CD8-positive, alpha-beta memory T cell (primary cell): ENCODE measurements around the gene RAB5A. TPM values are rescaled to one million over a fixed set of nuclear protein-coding genes. Genes with fewer than 3 reads are reported as not detected.

Experiments
- CTCF ChIA-PET: fragments of 350-600 bp; sonication (Branson Sonifier 250); formaldehyde crosslinking; loops from one replicate; lab custom pipeline; 2021; ENCODE audit warnings: antibody characterized with exemption; lab: Charles Lee
- POLR2A ChIA-PET: fragments of 350-600 bp; sonication (Branson Sonifier 250); formaldehyde crosslinking; loops from one replicate; lab custom pipeline; 2021; ENCODE audit warnings: antibody characterized with exemption; lab: Charles Lee
- DNase-seq, 5 donors: peaks; one replicate each; pipeline versions ENCODE4 v3.0.0 to v3.0.0-alpha.2; 2020 to 2022; ENCODE audit warnings: mixed read lengths in 1 of 5
- H3K27ac ChIP-seq: one replicate; pipeline ENCODE4 v1.7.0; 2013; ENCODE audit warnings: low read depth, mild to moderate bottlenecking, low read length, moderate library complexity
- H3K27me3 ChIP-seq: 2 replicates; pipeline ENCODE4 v1.7.0; 2013; ENCODE audit warnings: low read length, mild to moderate bottlenecking; ENCODE audit not compliant: insufficient read depth, poor library complexity, severe bottlenecking
- H3K36me3 ChIP-seq: 2 replicates; pipeline ENCODE4 v1.7.0; 2013; ENCODE audit warnings: mild to moderate bottlenecking, low read length, moderate library complexity; ENCODE audit not compliant: insufficient read depth
- H3K4me1 ChIP-seq: 2 replicates; pipeline ENCODE4 v1.7.0; 2013; ENCODE audit warnings: mild to moderate bottlenecking, low read length, moderate library complexity; ENCODE audit not compliant: insufficient read depth
- H3K4me3 ChIP-seq: 2 replicates; pipeline ENCODE4 v1.7.0; 2013; ENCODE audit warnings: mild to moderate bottlenecking, low read length
- H3K9me3 ChIP-seq: 2 replicates; pipeline ENCODE4 v1.7.0; 2013; ENCODE audit warnings: mild to moderate bottlenecking, low read length
- H3K27ac Mint-ChIP-seq, 8 donors: one replicate each; pipeline ENCODE4 v1.8.0; 2020 to 2021; ENCODE audit warnings: mixed read lengths in 8 of 8, mild to moderate bottlenecking in 6 of 8, inconsistent platforms in 3 of 8, moderate library complexity in 3 of 8
- H3K27me3 Mint-ChIP-seq, 2 donors: one replicate each; pipeline ENCODE4 v1.8.0; 2020 to 2021; ENCODE audit warnings: mixed read lengths in 2 of 2, mild to moderate bottlenecking in 1 of 2, moderate library complexity in 1 of 2
- H3K36me3 Mint-ChIP-seq, 3 donors: one replicate each; pipeline ENCODE4 v1.8.0; 2020 to 2021; ENCODE audit warnings: mixed read lengths in 3 of 3, inconsistent platforms in 1 of 3, mild to moderate bottlenecking in 1 of 3
- H3K4me1 Mint-ChIP-seq, 3 donors: one replicate each; pipeline ENCODE4 v1.8.0; 2020 to 2021; ENCODE audit warnings: mixed read lengths in 3 of 3, inconsistent platforms in 1 of 3, mild to moderate bottlenecking in 1 of 3
- H3K4me3 Mint-ChIP-seq, 7 donors: one replicate each; pipeline ENCODE4 v1.8.0; 2020 to 2021; ENCODE audit warnings: mixed read lengths in 7 of 7, mild to moderate bottlenecking in 6 of 7, moderate library complexity in 4 of 7, inconsistent platforms in 2 of 7
- H3K9me3 Mint-ChIP-seq, 5 donors: one replicate each; pipeline ENCODE4 v1.8.0; 2020 to 2022; ENCODE audit warnings: mixed read lengths in 5 of 5, mild to moderate bottlenecking in 3 of 5, moderate library complexity in 2 of 5, inconsistent platforms in 1 of 5
- polyA plus RNA-seq: library from polyadenylated mRNA; unstranded; fragments of 300-500 nt; fragmentation: Illumina TruSeq; gene quantifications from one replicate; pipeline ENCODE4 v1.2.3, GENCODE V29; 2021
- total RNA-seq, 2 experiments: library from RNA; stranded (reverse); gene quantifications; one replicate each; pipeline ENCODE4 v1.2.3, GENCODE V29; 2021

The RAB5A gene
- total and polyA plus RNA-seq, 3 experiments from 2014 or later: 46.4 to 75.3 (median 68.6) TPM

DNA sequence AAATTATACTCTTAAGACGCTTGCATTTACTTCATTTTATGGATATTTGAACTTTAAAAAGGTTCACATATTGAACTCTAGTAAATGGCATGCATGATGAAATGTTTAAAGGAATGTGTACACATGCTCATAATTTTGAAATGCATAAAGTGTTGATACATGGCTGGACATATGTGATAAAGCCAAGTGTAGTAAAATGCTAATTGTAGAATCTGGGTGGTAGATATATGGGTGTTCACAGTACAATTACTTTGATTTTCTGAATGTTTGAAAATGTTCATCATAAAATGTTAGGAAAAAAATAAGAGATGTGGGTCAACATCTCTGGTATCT, 8.6 kb upstream of the RAB5A start:
- Histone ChIP-seq H3K27ac (no peak overlapping the region), H3K36me3 (no peaks in the 10 kb centered on the region), H3K4me1 (no peaks in the 10 kb centered on the region), H3K27me3 (no peaks in the 10 kb centered on the region), H3K4me3 (no peak overlapping the region), H3K9me3 (no peaks in the 10 kb centered on the region)
- ChIA-PET POLR2A (no interaction called here), CTCF (no interaction called here)
- H3K27me3 Mint-ChIP-seq: peaks cover 10 to 13% of the 10 kb centered on the region in 2 donors
- H3K4me1 Mint-ChIP-seq: no peaks in the 10 kb centered on the region
- no peak overlapping the region for H3K4me3 Mint-ChIP-seq
- no peak for DNase-seq
- H3K9me3 Mint-ChIP-seq: peaks cover 0 to 1% (median 0%) of the 10 kb centered on the region in 5 donors
- H3K27ac Mint-ChIP-seq: no peak overlapping the region
- H3K36me3 Mint-ChIP-seq: peaks cover 0 to 10% (median 0%) of the 10 kb centered on the region in 3 donors

DNA sequence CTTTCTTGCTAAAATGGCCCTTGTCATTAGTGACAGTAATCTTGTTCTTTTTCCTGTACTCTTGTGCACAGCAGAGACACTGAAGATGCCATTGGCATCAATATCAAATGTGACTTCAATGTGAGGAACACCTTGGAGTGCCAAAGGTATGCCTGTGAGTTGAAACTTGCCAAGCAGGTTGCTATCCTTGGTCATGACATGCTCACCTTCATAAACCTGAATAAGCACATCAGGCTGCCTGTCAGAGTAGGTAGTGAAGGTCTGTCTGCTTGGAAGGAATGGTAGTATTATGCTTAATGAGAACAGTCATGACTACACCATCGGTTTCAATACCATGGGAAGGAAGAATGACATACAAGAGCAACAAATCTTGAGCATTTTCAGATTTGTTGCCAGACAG, 6.3 kb upstream of the RAB5A start:
- Histone ChIP-seq H3K9me3 (no peaks in the 10 kb centered on the region), H3K4me1 (peaks cover 2% of the 10 kb centered on the region), H3K36me3 (no peaks in the 10 kb centered on the region), H3K27me3 (no peaks in the 10 kb centered on the region), H3K4me3 (no peak overlapping the region), H3K27ac (no peak overlapping the region)
- peaks cover 2 to 5% of the 10 kb centered on the region in 2 donors for H3K27me3 Mint-ChIP-seq
- H3K9me3 Mint-ChIP-seq: peaks cover 0 to 1% (median 0%) of the 10 kb centered on the region in 5 donors
- H3K4me3 Mint-ChIP-seq: no peak overlapping the region
- no peak for DNase-seq
- ChIA-PET CTCF (no interaction called here), POLR2A (no interaction called here)
- peaks cover 5 to 14% (median 8%) of the 10 kb centered on the region in 3 donors for H3K4me1 Mint-ChIP-seq
- H3K27ac Mint-ChIP-seq: no peak overlapping the region
- H3K36me3 Mint-ChIP-seq: peaks cover 0 to 10% (median 0%) of the 10 kb centered on the region in 3 donors

DNA sequence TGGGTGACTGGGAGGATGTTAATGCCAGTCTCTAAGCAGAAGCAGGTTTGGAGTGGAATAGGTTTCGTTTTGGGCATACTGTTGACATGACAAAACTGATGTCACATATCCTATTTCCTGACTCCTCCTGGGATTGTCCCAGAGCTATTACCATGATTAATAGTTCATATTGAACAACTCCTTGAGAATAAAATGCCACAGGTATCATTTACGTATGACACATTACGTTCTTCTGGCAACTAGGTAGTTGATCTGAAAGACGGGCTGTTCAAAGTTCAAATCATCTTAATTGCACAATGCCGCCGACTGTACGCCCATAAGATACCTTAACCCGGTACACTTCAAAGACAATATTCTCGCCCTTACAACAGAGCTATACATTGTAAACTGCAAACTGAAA, 1.4 kb upstream of the RAB5A start:
- Mint-ChIP-seq H3K27me3 (no peaks in the 10 kb centered on the region), H3K36me3 (peaks cover 0 to 26% (median 0%) of the 10 kb centered on the region in 3 donors), H3K4me3 (peak overlapping the region; percentile 78 to 98 (median 98)), H3K27ac (peak overlapping the region; percentile 64 to 100 (median 97)), H3K4me1 (peaks cover 36 to 53% (median 52%) of the 10 kb centered on the region in 3 donors), H3K9me3 (no peaks in the 10 kb centered on the region)
- no peak for DNase-seq
- H3K4me1 ChIP-seq: peaks cover 32% of the 10 kb centered on the region
- CTCF ChIA-PET: no interaction called here
- POLR2A ChIA-PET: interaction anchor here (1.2 kb wide), 1 partner anchor 241 kb away, joined by 5 read pairs; the partner anchor contains the start of gene SGO1
- no peaks in the 10 kb centered on the region for H3K9me3 ChIP-seq
- no peaks in the 10 kb centered on the region for H3K27me3 ChIP-seq
- peak overlapping the region; percentile 98 for H3K27ac ChIP-seq
- peak overlapping the region; percentile 74 for H3K4me3 ChIP-seq
- no peaks in the 10 kb centered on the region for H3K36me3 ChIP-seq

DNA sequence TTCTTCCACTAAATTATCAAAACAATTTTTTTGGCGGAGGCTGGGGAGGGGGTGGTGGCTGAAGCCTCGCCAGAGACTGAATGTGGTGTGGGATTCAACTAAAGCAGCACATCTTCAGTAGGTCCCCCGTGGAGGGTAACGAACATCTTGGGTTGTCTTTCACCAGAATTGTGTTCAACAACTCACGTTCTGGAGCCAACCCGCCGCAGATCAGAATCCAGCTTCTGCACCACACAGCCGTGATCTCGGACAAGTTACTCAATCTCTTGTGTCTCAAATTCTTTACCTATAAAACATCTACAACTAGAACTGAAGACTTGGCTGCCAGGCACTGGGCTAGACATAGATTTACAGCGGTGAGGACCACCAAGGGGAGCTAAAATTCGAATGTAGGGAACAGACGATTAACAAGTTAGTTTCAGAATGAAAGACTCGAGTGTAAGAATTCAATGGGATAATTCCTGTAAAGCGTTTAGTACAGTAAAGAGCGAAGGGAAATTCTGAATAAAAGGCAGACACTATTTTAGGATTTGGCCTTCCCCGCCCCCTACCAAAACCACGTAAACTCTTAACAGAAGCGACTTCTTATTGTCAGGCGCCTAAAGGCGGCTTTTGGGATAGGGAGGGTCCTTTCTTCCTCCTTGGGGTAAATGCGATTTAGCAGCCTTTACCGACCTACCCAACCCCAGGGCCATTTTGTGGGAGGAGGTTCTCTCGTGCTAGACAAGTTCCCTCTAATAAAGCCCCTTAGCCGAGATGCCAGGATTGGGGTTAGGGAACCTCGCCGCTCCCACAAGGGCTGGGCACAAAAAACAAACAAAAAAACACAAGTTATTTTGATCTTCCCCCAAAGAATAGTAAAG, 697 bp upstream of the RAB5A start:
- no peaks in the 10 kb centered on the region for H3K27me3 Mint-ChIP-seq
- Histone ChIP-seq H3K36me3 (no peaks in the 10 kb centered on the region), H3K4me1 (peaks cover 35% of the 10 kb centered on the region), H3K27ac (peak overlapping the region; percentile 98), H3K27me3 (no peaks in the 10 kb centered on the region), H3K4me3 (peak overlapping the region; percentile 74), H3K9me3 (no peaks in the 10 kb centered on the region)
- no peaks in the 10 kb centered on the region for H3K9me3 Mint-ChIP-seq
- POLR2A ChIA-PET: interaction anchor here (1.2 kb wide), 1 partner anchor 240 kb away, joined by 5 read pairs; the partner anchor contains the start of gene SGO1
- CTCF ChIA-PET: no interaction called here
- peak overlapping the region; percentile 91 to 100 (median 98) for H3K27ac Mint-ChIP-seq
- peaks cover 0 to 32% (median 2%) of the 10 kb centered on the region in 3 donors for H3K36me3 Mint-ChIP-seq
- H3K4me3 Mint-ChIP-seq: peak overlapping the region; percentile 93 to 100 (median 98)
- DNase-seq: no peak
- H3K4me1 Mint-ChIP-seq: peaks cover 41 to 59% (median 59%) of the 10 kb centered on the region in 3 donors

DNA sequence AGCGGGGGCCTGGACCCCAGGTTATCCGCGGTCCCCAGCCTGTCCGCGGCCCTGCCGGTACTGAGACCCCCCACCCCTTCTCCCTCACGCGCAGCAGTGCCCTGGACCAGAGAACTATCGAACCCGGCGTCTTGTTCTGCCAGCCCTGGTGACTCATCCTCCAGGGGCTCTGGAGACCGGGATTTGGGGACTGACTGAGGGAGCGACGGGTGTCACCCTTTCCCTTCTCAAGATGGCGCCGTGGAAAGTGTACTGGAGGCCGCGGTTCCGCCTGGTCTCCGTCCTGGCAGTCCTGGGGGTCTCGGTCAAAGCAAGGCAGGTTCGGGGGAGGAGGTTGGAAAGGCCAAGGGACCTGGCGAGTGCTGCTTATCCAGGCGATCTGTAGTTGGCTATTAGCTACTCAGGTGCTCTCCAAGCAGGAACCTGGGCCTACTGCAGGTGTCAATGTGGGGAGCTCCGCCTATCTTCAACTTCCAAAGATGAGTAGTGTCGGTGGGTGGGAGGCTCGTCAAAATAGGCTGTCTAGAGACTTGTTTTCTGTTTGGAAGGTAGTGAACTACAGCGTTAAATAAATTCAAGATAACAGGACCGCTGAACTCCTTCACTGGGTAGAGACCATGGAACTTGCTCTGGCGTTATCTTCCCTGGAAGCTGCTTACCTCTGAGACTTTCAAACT, 790 bp downstream of the RAB5A start:
- Mint-ChIP-seq H3K27ac (peak overlapping the region; percentile 91 to 100 (median 98)), H3K9me3 (no peaks in the 10 kb centered on the region), H3K4me1 (peaks cover 55 to 74% (median 74%) of the 10 kb centered on the region in 3 donors), H3K36me3 (peaks cover 0 to 44% (median 5%) of the 10 kb centered on the region in 3 donors), H3K4me3 (peak overlapping the region; percentile 93 to 100 (median 98)), H3K27me3 (no peaks in the 10 kb centered on the region)
- no peaks in the 10 kb centered on the region for H3K9me3 ChIP-seq
- POLR2A ChIA-PET: interaction anchor here (0.7 to 1.8 kb wide), 5 partner anchors 56 to 239 kb away, joined by 3 to 15 read pairs (median 5); partner anchors contain the start of genes KAT2B and SGO1
- CTCF ChIA-PET: interaction anchor here (1.5 to 1.7 kb wide), 2 partner anchors 11 to 94 kb away, joined by 5 read pairs; no protein-coding TSS in a partner anchor
- H3K4me1 ChIP-seq: peaks cover 42% of the 10 kb centered on the region
- H3K36me3 ChIP-seq: no peaks in the 10 kb centered on the region
- peak; percentile 27 to 73 (median 47) for DNase-seq
- H3K4me3 ChIP-seq: peak overlapping the region; percentile 74
- H3K27ac ChIP-seq: peak overlapping the region; percentile 98
- no peaks in the 10 kb centered on the region for H3K27me3 ChIP-seq

DNA sequence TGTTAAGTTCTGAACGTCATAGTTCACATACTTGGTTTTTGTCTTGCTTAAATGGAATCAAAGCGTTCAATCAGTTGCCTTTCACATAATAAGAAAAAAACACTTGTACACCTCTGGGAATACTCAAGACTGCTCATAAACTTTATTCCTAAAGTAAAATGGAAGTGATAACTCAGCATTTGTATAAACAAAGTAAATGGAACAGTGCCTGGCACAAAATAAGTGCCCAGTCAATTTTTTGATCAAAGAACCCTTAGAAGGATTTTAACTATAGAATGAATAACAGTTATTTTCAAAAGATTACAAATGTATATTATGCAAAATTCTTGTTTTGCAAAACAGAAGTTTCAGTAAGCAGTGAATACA, 1.3 kb downstream of the RAB5A start:
- peaks cover 0 to 49% (median 5%) of the 10 kb centered on the region in 3 donors for H3K36me3 Mint-ChIP-seq
- Histone ChIP-seq H3K4me3 (peak overlapping the region; percentile 74), H3K27ac (peak overlapping the region; percentile 98), H3K9me3 (no peaks in the 10 kb centered on the region), H3K27me3 (no peaks in the 10 kb centered on the region), H3K4me1 (peaks cover 44% of the 10 kb centered on the region), H3K36me3 (no peaks in the 10 kb centered on the region)
- H3K27me3 Mint-ChIP-seq: no peaks in the 10 kb centered on the region
- ChIA-PET POLR2A (interaction anchor here (0.7 to 1.8 kb wide), 4 partner anchors 56 to 238 kb away, joined by 3 to 15 read pairs (median 5); partner anchors contain the start of genes KAT2B and SGO1), CTCF (interaction anchor here (1.5 to 1.7 kb wide), 2 partner anchors 10 to 93 kb away, joined by 5 read pairs; no protein-coding TSS in a partner anchor)
- peak overlapping the region; percentile 93 to 100 (median 98) for H3K4me3 Mint-ChIP-seq
- no peak for DNase-seq
- no peaks in the 10 kb centered on the region for H3K9me3 Mint-ChIP-seq
- H3K27ac Mint-ChIP-seq: peak overlapping the region; percentile 91 to 100 (median 98)
- H3K4me1 Mint-ChIP-seq: peaks cover 60 to 79% (median 79%) of the 10 kb centered on the region in 3 donors

DNA sequence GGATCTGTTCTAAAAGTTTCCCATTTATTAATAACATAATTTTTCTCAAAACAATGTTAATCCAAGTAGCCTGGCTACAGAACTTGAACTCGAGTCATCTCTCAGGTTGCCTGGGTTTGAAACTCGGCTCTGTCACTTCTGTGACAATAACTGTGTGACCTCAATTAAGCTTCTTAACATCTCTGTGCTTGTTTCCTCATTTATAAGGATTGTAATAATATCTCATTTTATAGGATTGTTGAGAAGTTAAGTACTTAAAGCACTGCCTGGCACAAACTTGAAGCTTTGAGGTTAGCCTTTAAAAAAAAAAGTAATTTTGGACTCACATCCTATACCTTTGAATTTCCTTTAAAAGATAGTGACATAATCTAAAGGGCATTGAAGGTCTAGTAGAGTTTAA, 3.4 kb downstream of the RAB5A start:
- no peaks in the 10 kb centered on the region for H3K9me3 Mint-ChIP-seq
- peaks cover 0 to 68% (median 7%) of the 10 kb centered on the region in 3 donors for H3K36me3 Mint-ChIP-seq
- H3K27ac Mint-ChIP-seq: peak overlapping the region in 3 of 8 donors; percentile 11 to 66 (median 64)
- H3K4me1 Mint-ChIP-seq: peaks cover 62 to 95% (median 79%) of the 10 kb centered on the region in 3 donors
- H3K27me3 ChIP-seq: no peaks in the 10 kb centered on the region
- no peak overlapping the region for H3K4me3 ChIP-seq
- no peak overlapping the region for H3K27ac ChIP-seq
- peaks cover 50% of the 10 kb centered on the region for H3K4me1 ChIP-seq
- H3K27me3 Mint-ChIP-seq: no peaks in the 10 kb centered on the region
- DNase-seq: no peak
- H3K4me3 Mint-ChIP-seq: no peak overlapping the region
- no peaks in the 10 kb centered on the region for H3K9me3 ChIP-seq
- CTCF ChIA-PET: no interaction called here
- H3K36me3 ChIP-seq: peaks cover 9% of the 10 kb centered on the region
- POLR2A ChIA-PET: no interaction called here
